ENCODE data around the gene RIC1.

DNA sequence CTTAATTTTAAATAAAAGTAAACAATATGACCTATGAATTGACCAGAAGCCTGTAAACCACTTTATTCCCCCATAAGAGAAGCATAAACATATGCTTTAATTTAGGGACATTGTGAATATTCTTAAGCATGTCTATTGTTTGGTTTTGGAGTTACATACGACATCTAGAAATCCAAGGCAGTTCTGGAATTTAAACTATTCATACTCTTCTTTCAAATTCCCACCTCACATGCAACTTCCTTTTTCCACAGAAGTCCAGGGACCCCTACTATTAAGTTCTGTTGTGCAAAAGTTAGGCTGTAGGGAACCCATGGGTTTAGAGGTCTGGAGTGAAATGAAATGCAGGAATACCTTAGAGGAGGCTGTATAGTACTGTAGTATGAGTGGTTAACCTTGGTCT is 2.1 kb downstream of the RIC1 start:
- TF ChIP-seq POLR2A (IDR thresholded peaks at IDR 0.05), result no peak
- TF ChIP-seq, protein P1, sequence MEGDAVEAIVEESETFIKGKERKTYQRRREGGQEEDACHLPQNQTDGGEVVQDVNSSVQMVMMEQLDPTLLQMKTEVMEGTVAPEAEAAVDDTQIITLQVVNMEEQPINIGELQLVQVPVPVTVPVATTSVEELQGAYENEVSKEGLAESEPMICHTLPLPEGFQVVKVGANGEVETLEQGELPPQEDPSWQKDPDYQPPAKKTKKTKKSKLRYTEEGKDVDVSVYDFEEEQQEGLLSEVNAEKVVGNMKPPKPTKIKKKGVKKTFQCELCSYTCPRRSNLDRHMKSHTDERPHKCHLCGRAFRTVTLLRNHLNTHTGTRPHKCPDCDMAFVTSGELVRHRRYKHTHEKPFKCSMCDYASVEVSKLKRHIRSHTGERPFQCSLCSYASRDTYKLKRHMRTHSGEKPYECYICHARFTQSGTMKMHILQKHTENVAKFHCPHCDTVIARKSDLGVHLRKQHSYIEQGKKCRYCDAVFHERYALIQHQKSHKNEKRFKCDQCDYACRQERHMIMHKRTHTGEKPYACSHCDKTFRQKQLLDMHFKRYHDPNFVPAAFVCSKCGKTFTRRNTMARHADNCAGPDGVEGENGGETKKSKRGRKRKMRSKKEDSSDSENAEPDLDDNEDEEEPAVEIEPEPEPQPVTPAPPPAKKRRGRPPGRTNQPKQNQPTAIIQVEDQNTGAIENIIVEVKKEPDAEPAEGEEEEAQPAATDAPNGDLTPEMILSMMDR (IDR thresholded peaks at IDR 0.05), result no peak

All from adrenal gland (tissue), 5 donors.